ENCODE measurements around the gene PDE8A. TPM values are rescaled to one million over a fixed set of nuclear protein-coding genes. Genes with fewer than 3 reads are reported as not detected.

PDE8A gene
- total and polyA plus RNA-seq, 2 experiments from 2014 or later, result 15.3 to 26.0 TPM

- Histone ChIP-seq H3K36me3 (replicated peaks; ENCODE audit: insufficient read depth, low read depth) (no peaks in the 10 kb centered on the region), H3K27me3 (no peaks in the 10 kb centered on the region)
- WGBS (ENCODE audit: low lambda C conversion rate, missing lambda C conversion rate), result 99% methylated on average over 6 of the region's 10 CpGs
Observed at GRCh38 chr15:84944311-84944710, 37.3 kb upstream of the PDE8A start.

GRCh38 chr15:84944861-84945260 is 36.8 kb upstream of the PDE8A start:
- WGBS (ENCODE audit: low lambda C conversion rate, missing lambda C conversion rate), result 85% methylated on average over 11 of the region's 11 CpGs

More at GRCh38 chr15:84944311-84944710, 37.3 kb upstream of the PDE8A start:
- no peak overlapping the region for H3K4me2 ChIP-seq
- no peak overlapping the region for H2AFZ ChIP-seq
- no peaks in the 10 kb centered on the region for H3K4me1 ChIP-seq (ENCODE audit: insufficient read depth)
- H4K20me1 ChIP-seq (ENCODE audit: insufficient read depth, poor library complexity, severe bottlenecking), result no peaks in the 10 kb centered on the region
- no peaks in the 10 kb centered on the region for H3K79me2 ChIP-seq
- H3K27ac ChIP-seq, result no peak overlapping the region
- TF ChIP-seq CTCF (IDR thresholded peaks at IDR 0.05; ENCODE audit: poor library complexity), result no peak
- no peak for TF ChIP-seq EZH2 (IDR thresholded peaks at IDR 0.05; ENCODE audit: borderline replicate concordance)
- TF ChIP-seq EZH2phosphoT487 (IDR thresholded peaks at IDR 0.05; ENCODE audit: low read depth, severe bottlenecking, unreplicated experiment), result no peak
- DNase-seq (ENCODE audit: low spot score), result no peak
- no peaks in the 10 kb centered on the region for H3K9me2 ChIP-seq (replicated peaks; ENCODE audit: insufficient read depth)
- no peak overlapping the region for H3K4me3 ChIP-seq
- no peaks in the 10 kb centered on the region for H3K9me3 ChIP-seq (ENCODE audit: low read depth)

GRCh38 chr15:84946772-84947489 is 34.7 kb upstream of the PDE8A start:
- Histone ChIP-seq H3K4me1 (ENCODE audit: insufficient read depth) (no peaks in the 10 kb centered on the region), H4K20me1 (ENCODE audit: insufficient read depth, poor library complexity, severe bottlenecking) (no peaks in the 10 kb centered on the region), H2AFZ (no peak overlapping the region), H3K36me3 (replicated peaks; ENCODE audit: insufficient read depth, low read depth) (no peaks in the 10 kb centered on the region), H3K79me2 (no peaks in the 10 kb centered on the region), H3K4me3 (no peak overlapping the region), H3K9me3 (ENCODE audit: low read depth) (no peaks in the 10 kb centered on the region), H3K27me3 (no peaks in the 10 kb centered on the region), H3K9me2 (replicated peaks; ENCODE audit: insufficient read depth) (no peaks in the 10 kb centered on the region), H3K4me2 (no peak overlapping the region), H3K27ac (no peak overlapping the region)
- no peak for TF ChIP-seq CTCF (IDR thresholded peaks at IDR 0.05; ENCODE audit: poor library complexity)
- no peak for TF ChIP-seq EZH2 (IDR thresholded peaks at IDR 0.05; ENCODE audit: borderline replicate concordance)
- no peak for TF ChIP-seq EZH2phosphoT487 (IDR thresholded peaks at IDR 0.05; ENCODE audit: low read depth, severe bottlenecking, unreplicated experiment)
- 98% methylated on average over 5 of the region's 5 CpGs for whole genome bisulfite sequencing (ENCODE audit: low lambda C conversion rate, missing lambda C conversion rate)
- no peak for DNase-seq (ENCODE audit: low spot score)

More at GRCh38 chr15:84944861-84945260, 36.8 kb upstream of the PDE8A start:
- Histone ChIP-seq H3K4me1 (ENCODE audit: insufficient read depth) (no peaks in the 10 kb centered on the region), H3K4me3 (no peak overlapping the region), H3K27me3 (no peaks in the 10 kb centered on the region), H3K4me2 (no peak overlapping the region), H2AFZ (no peak overlapping the region), H3K79me2 (no peaks in the 10 kb centered on the region), H4K20me1 (ENCODE audit: insufficient read depth, poor library complexity, severe bottlenecking) (no peaks in the 10 kb centered on the region), H3K27ac (no peak overlapping the region), H3K9me3 (ENCODE audit: low read depth) (no peaks in the 10 kb centered on the region), H3K9me2 (replicated peaks; ENCODE audit: insufficient read depth) (no peaks in the 10 kb centered on the region), H3K36me3 (replicated peaks; ENCODE audit: insufficient read depth, low read depth) (no peaks in the 10 kb centered on the region)
- TF ChIP-seq EZH2 (IDR thresholded peaks at IDR 0.05; ENCODE audit: borderline replicate concordance) (no peak), EZH2phosphoT487 (IDR thresholded peaks at IDR 0.05; ENCODE audit: low read depth, severe bottlenecking, unreplicated experiment) (no peak), CTCF (IDR thresholded peaks at IDR 0.05; ENCODE audit: poor library complexity) (no peak)
- no peak for DNase-seq (ENCODE audit: low spot score)
